ENCODE data around the gene SLC9A7.

Gene SLC9A7

DNA sequence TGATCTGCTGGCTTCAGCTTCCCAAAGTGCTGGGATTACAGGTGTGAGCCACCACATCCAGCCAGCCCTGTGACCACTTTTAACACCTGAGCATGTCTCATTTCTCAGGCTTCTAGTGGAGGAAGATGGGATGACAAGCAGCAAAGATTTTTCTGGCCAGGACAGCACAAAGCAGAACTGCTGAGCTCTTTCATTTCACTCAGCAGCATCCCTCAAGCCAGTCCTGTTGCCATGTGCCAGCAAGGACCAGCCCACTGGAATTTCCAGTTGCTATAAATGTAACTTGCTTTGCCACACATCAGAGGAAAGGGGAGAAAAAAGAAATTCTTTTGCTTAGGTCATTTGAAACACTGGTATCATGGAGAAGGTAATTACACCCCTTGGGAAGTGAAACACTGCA, 75.9 kb downstream of the SLC9A7 start:
- Histone ChIP-seq H3K27ac (ENCODE audit: insufficient read depth, low read depth, low read length, poor library complexity, severe bottlenecking) (no peak overlapping the region), H3K4me3 (ENCODE audit: insufficient read depth, low read depth, low read length) (no peak overlapping the region), H3K4me1 (ENCODE audit: control insufficient read depth, insufficient read depth, low read length) (no peaks in the 10 kb centered on the region), H3K9me3 (ENCODE audit: control insufficient read depth, low read length) (no peaks in the 10 kb centered on the region), H3K27me3 (ENCODE audit: control insufficient read depth, insufficient read depth, low read length, poor library complexity, severe bottlenecking) (no peaks in the 10 kb centered on the region), H3K36me3 (ENCODE audit: control insufficient read depth, insufficient read depth, low read length) (no peaks in the 10 kb centered on the region)

DNA sequence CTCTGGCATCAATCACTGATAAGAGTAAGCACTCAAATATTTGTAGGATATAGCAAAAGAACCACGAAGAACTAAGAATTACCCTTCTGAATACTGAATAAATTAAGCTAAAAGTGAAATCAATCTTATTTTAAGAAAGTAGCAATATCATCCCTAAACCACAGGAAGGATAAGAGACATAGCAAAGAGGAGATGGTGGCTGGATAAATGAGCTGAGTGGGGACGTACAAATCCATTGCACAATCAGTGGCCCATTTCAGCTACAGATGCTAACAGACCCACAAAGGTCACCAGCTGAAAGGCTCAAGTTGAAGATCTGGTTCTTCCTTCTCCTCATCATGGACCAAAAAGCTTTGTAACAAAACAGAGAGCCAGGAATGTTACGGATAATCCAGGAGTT, 77.1 kb downstream of the SLC9A7 start:
- no peaks in the 10 kb centered on the region for H3K9me3 ChIP-seq (ENCODE audit: control insufficient read depth, low read length)
- WGBS, 2 experiments: 87 to 96% methylated on average over 2 of the region's 3 CpGs
- no peak overlapping the region for H3K27ac ChIP-seq (ENCODE audit: insufficient read depth, low read depth, low read length, poor library complexity, severe bottlenecking)
- no peaks in the 10 kb centered on the region for H3K36me3 ChIP-seq (ENCODE audit: control insufficient read depth, insufficient read depth, low read length)
- H3K4me3 ChIP-seq (ENCODE audit: insufficient read depth, low read depth, low read length): no peak overlapping the region
- H3K4me1 ChIP-seq (ENCODE audit: control insufficient read depth, insufficient read depth, low read length): no peaks in the 10 kb centered on the region
- H3K27me3 ChIP-seq (ENCODE audit: control insufficient read depth, insufficient read depth, low read length, poor library complexity, severe bottlenecking): no peaks in the 10 kb centered on the region

DNA sequence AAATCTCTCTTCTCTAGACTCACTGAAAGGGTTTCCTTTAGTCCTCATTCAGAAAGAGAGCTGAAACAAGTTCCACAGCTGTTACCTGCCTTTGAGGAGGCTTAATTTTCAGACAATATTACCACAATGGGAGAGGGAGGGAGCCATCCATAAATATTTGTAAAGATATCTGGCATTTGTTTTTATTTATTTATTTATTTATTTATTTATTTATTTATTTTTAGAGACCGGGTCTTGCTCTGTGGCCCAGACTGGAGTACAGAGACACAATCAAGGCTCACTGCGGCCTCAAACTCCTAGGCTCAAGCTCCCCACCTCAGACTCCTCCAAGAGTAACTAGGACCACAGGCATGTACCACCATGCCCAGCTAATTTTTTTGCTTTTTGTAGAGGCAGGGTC, 80.7 kb downstream of the SLC9A7 start:
- 88 to 100% methylated on average over 1 to 2 of the region's 2 CpGs for WGBS, 2 experiments
- Histone ChIP-seq H3K9me3 (ENCODE audit: control insufficient read depth, low read length) (no peaks in the 10 kb centered on the region), H3K36me3 (ENCODE audit: control insufficient read depth, insufficient read depth, low read length) (no peaks in the 10 kb centered on the region), H3K27ac (ENCODE audit: insufficient read depth, low read depth, low read length, poor library complexity, severe bottlenecking) (no peak overlapping the region), H3K4me3 (ENCODE audit: insufficient read depth, low read depth, low read length) (no peak overlapping the region), H3K4me1 (ENCODE audit: control insufficient read depth, insufficient read depth, low read length) (no peaks in the 10 kb centered on the region), H3K27me3 (ENCODE audit: control insufficient read depth, insufficient read depth, low read length, poor library complexity, severe bottlenecking) (no peaks in the 10 kb centered on the region)

DNA sequence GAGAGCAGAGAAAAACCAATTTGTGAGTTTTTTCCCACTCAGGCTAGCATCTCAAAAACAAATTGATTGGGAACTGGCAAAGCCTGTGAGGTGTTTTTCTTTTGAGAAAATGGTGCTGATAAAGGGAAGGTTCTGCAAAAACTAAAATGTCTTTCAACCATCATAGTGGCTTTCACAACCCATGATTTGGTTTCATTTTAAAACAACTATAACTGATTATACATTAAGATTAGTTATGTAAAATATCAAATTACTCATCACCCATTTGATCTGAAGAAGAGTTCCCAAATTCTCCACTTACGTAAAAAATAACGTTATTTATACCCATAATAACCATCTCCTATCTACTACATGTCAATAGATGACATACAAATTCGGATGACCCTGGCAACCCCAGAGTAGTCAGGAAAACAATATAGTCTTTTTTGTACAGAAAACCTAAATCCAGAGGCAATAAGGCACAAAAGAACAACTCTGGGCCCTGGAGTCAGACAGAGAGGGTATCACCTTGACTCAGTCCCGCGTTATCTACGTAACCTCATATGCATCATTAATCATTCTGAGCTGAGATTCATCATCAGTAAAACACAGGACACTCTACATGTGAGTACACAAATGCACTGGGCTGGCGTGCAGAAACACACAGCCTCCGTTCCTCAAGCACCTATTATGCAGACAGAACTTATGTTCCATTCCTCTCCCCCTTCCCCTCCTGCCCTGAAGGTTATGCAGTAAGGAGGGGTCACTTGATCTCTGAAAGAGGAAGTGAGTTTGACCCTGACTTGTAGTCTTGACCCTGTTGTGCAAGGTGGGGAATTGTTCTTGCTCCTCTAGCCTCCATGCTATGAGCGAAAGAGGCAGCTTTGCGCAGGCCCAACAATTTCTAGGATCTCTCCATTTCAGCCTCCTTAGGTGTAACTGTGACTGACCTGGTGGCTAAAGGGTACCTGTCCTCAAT, 82.2 kb downstream of the SLC9A7 start:
- H3K4me1 ChIP-seq (ENCODE audit: control insufficient read depth, insufficient read depth, low read length): no peaks in the 10 kb centered on the region
- no peaks in the 10 kb centered on the region for H3K27me3 ChIP-seq (ENCODE audit: control insufficient read depth, insufficient read depth, low read length, poor library complexity, severe bottlenecking)
- H3K4me3 ChIP-seq (ENCODE audit: insufficient read depth, low read depth, low read length): no peak overlapping the region
- H3K27ac ChIP-seq (ENCODE audit: insufficient read depth, low read depth, low read length, poor library complexity, severe bottlenecking): no peak overlapping the region
- H3K9me3 ChIP-seq (ENCODE audit: control insufficient read depth, low read length): no peaks in the 10 kb centered on the region
- H3K36me3 ChIP-seq (ENCODE audit: control insufficient read depth, insufficient read depth, low read length): no peaks in the 10 kb centered on the region
- 96 to 98% methylated on average over 10 of the region's 10 CpGs for WGBS, 2 experiments

DNA sequence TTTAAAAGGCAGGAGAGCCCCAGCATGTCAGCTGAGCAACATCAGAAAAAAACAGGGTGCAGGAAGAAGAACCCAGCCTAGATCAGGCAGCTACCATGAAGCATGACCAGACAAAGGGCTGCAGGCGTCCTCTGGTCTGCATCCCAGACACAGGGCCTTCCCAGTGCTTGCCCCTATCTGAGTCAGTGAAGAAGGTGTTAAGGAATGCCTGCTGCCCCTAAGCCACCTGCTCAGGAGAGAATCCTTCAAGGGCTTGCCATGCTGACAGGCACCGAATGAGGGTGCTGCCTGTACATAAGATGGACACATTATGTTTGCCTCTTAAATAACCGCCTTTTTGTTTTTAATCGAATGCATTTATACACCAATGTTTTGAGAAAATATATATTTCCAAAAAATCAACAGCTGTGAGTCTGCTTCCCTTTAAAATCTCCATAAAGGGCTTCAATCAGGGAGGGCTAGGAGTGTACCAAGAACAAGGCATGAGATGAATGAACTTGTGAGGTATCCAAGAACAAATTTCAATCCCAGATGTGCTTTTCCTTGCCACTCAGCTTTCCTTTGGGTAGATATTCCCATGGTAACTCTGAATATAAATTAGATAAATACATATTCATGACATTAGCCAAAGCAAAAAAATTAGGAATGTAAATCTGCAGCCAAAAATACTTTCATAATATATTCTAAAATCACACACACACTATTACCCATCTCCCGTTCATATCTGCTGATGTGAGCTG, 85.1 kb downstream of the SLC9A7 start:
- no peaks in the 10 kb centered on the region for H3K4me1 ChIP-seq (ENCODE audit: control insufficient read depth, insufficient read depth, low read length)
- no peaks in the 10 kb centered on the region for H3K9me3 ChIP-seq (ENCODE audit: control insufficient read depth, low read length)
- no peak overlapping the region for H3K27ac ChIP-seq (ENCODE audit: insufficient read depth, low read depth, low read length, poor library complexity, severe bottlenecking)
- H3K36me3 ChIP-seq (ENCODE audit: control insufficient read depth, insufficient read depth, low read length): no peaks in the 10 kb centered on the region
- no peaks in the 10 kb centered on the region for H3K27me3 ChIP-seq (ENCODE audit: control insufficient read depth, insufficient read depth, low read length, poor library complexity, severe bottlenecking)
- no peak overlapping the region for H3K4me3 ChIP-seq (ENCODE audit: insufficient read depth, low read depth, low read length)
- 88 to 97% methylated on average over 3 to 4 of the region's 5 CpGs for WGBS, 2 experiments

DNA sequence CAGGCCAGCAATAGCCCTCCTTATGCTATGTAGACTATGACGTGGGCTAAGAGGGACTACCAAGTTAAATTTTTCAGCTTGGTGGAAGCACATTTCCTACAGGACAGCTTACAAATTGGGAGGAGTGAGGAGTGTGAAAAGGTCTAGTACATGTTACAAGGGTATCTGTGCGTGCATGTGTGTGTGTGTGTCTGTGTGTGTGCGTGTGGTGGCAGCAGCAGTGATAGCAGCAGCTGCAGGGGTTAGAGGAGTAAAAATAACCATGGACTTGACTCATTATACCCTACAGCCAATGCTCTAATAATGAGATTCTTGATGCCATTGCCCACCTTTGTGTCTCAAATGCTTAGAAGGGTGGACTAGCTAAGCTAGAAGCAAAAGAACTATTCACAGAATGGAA, 88.6 kb downstream of the SLC9A7 start:
- no peak overlapping the region for H3K27ac ChIP-seq (ENCODE audit: insufficient read depth, low read depth, low read length, poor library complexity, severe bottlenecking)
- no peaks in the 10 kb centered on the region for H3K9me3 ChIP-seq (ENCODE audit: control insufficient read depth, low read length)
- H3K4me3 ChIP-seq (ENCODE audit: insufficient read depth, low read depth, low read length): no peak overlapping the region
- no peaks in the 10 kb centered on the region for H3K4me1 ChIP-seq (ENCODE audit: control insufficient read depth, insufficient read depth, low read length)
- no peaks in the 10 kb centered on the region for H3K36me3 ChIP-seq (ENCODE audit: control insufficient read depth, insufficient read depth, low read length)
- H3K27me3 ChIP-seq (ENCODE audit: control insufficient read depth, insufficient read depth, low read length, poor library complexity, severe bottlenecking): no peaks in the 10 kb centered on the region
- 96 to 99% methylated on average over 3 of the region's 3 CpGs for WGBS, 2 experiments

DNA sequence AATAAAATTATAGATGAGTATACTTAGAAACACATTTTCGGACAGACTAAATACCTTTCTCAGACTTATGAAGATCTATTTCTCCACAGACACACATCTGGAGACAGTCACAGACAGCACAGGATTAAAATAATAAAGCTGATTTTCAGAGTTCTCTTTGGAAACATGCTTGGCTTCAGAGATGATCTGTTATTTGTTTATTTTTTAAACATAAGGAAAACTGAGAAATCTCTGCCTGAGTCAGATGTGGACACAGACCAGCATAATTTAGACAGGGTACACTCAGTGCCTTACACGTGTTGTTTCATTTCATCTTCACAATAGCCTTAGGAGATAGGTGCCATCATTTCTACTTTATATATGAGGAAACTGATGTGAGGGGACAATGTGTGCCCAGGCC, 92.1 kb downstream of the SLC9A7 start:
- Histone ChIP-seq H3K4me1 (ENCODE audit: control insufficient read depth, insufficient read depth, low read length) (no peaks in the 10 kb centered on the region), H3K9me3 (ENCODE audit: control insufficient read depth, low read length) (no peaks in the 10 kb centered on the region), H3K36me3 (ENCODE audit: control insufficient read depth, insufficient read depth, low read length) (no peaks in the 10 kb centered on the region), H3K27ac (ENCODE audit: insufficient read depth, low read depth, low read length, poor library complexity, severe bottlenecking) (no peak overlapping the region), H3K4me3 (ENCODE audit: insufficient read depth, low read depth, low read length) (no peak overlapping the region), H3K27me3 (ENCODE audit: control insufficient read depth, insufficient read depth, low read length, poor library complexity, severe bottlenecking) (no peaks in the 10 kb centered on the region)
- 100% methylated on average over 1 of the region's 2 CpGs; no CpG with 5 or more reads in 1 of the 2 experiments for WGBS, 2 experiments

DNA sequence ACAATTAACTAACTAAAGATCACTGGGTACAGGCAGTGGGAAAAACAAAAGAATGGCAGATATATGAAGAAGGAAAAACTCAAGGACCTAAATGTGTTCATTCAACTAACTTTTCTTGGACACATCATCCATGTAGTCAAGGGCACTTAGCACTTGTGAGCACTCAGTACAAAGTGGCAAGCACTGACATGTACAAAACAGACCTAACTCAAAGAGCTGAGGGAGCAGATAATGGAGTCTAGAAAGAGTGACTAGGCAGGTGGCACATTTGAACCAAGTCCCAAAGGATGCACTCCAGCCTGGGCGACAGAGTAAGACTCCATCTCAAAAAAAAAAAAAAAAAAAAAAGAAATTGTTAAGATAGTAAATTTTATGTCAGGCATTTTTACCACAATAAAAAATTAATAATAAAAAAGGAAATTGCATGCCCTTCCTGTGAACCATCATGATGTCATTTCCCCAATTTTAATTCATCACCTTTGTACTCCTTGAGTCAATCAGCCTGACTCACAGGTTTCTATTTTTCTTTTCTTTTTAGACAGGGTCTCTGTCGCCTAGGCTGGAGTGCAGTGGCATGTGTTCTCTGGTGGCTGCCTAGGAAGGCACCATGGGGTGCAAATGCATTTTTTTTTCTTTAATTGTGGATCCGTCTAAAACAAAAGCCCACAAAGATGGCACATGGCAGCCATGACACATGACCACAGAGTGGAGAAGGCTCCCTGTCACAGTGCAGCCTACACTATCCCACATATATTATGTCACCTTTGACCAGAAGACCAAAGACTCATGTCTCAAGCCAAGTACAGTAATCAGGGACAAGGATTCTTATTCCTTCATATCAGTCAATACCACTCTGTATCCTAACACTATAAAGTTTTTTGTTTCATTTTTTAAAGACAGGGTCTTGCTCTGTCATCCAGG, 93.4 kb downstream of the SLC9A7 start:
- no peak overlapping the region for H3K4me3 ChIP-seq (ENCODE audit: insufficient read depth, low read depth, low read length)
- H3K27me3 ChIP-seq (ENCODE audit: control insufficient read depth, insufficient read depth, low read length, poor library complexity, severe bottlenecking): no peaks in the 10 kb centered on the region
- H3K4me1 ChIP-seq (ENCODE audit: control insufficient read depth, insufficient read depth, low read length): no peaks in the 10 kb centered on the region
- H3K36me3 ChIP-seq (ENCODE audit: control insufficient read depth, insufficient read depth, low read length): no peaks in the 10 kb centered on the region
- no peak overlapping the region for H3K27ac ChIP-seq (ENCODE audit: insufficient read depth, low read depth, low read length, poor library complexity, severe bottlenecking)
- H3K9me3 ChIP-seq (ENCODE audit: control insufficient read depth, low read length): no peaks in the 10 kb centered on the region
- 79 to 87% methylated on average over 2 of the region's 3 CpGs for WGBS, 2 experiments

DNA sequence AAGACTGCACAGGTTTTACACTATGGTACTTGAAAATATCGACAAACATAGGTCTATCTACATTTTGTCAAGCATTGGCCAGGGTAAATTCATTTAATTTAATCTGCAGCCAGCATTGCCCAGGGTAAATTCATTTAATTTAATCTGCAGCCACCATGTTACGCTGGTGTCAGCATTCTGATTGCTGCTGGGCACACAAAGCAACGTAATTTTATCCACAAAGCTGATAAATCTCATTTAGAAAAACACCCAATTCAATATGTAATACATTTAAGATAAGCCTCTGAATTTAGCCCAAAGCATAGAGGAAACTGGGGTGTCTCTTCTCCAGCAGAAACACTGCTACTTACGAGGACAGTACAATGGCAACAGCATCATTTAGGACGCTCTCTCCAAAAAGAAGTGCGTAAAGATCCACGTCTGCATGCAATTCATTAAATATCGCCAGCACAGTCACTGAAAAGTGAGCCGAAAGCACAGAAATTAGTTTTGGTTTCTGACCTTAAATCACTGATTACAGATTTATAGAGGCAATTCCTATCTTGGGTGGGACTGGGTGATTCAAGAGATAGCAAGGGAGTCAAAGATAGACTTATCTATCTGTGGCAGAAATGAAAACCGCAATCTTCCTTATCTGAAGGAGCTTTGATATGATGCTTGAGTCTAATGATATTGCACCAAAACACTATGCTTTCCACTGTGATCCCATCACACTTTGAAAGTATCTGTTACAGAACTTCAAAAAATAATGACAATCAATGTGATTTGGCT, 96.5 kb downstream of the SLC9A7 start:
- Histone ChIP-seq H3K4me1 (ENCODE audit: control insufficient read depth, insufficient read depth, low read length) (no peaks in the 10 kb centered on the region), H3K9me3 (ENCODE audit: control insufficient read depth, low read length) (no peaks in the 10 kb centered on the region), H3K27me3 (ENCODE audit: control insufficient read depth, insufficient read depth, low read length, poor library complexity, severe bottlenecking) (no peaks in the 10 kb centered on the region), H3K27ac (ENCODE audit: insufficient read depth, low read depth, low read length, poor library complexity, severe bottlenecking) (no peak overlapping the region), H3K36me3 (ENCODE audit: control insufficient read depth, insufficient read depth, low read length) (no peaks in the 10 kb centered on the region), H3K4me3 (ENCODE audit: insufficient read depth, low read depth, low read length) (no peak overlapping the region)
- WGBS, 2 experiments: 96 to 97% methylated on average over 9 to 10 of the region's 10 CpGs
